H1 (cell line): ENCODE results near the gene MYO15A. TPM values are rescaled to one million over a fixed set of nuclear protein-coding genes. Genes with fewer than 3 reads are reported as not detected.

ENCODE experiments used
- BACH1 ChIP-seq: IDR thresholded peaks from 2 replicates; pipeline ENCODE4 v1.6.1; 2012; ENCODE audit warnings: low read length, improper control_type of control experiment
- CHD1 ChIP-seq: IDR thresholded peaks from 2 replicates; pipeline ENCODE4 v1.6.1; 2012; ENCODE audit warnings: low read depth, low read length, improper control_type of control experiment
- FOSL1 ChIP-seq: IDR thresholded peaks from 2 replicates; pipeline ENCODE4 v1.6.1; 2011; ENCODE audit warnings: mild to moderate bottlenecking, low read depth, low read length, moderate library complexity; ENCODE audit not compliant: insufficient read depth
- HDAC2 ChIP-seq, 2 experiments: fragments of 300-600 bp in 1 of 2; sonication (generic) in 1 of 2; IDR thresholded peaks; 2 replicates each; pipeline ENCODE4 v1.6.1; 2011 to 2012; ENCODE audit warnings: low read depth in 2 of 2, low read length in 2 of 2, mild to moderate bottlenecking in 2 of 2, moderate library complexity in 2 of 2, borderline replicate concordance in 1 of 2, inconsistent platforms in 1 of 2
- KDM4A ChIP-seq: IDR thresholded peaks from one replicate; pipeline ENCODE4 v1.7.1; 2012; ENCODE audit warnings: low read depth, mild to moderate bottlenecking, moderate library complexity, low read length, inconsistent platforms; ENCODE audit not compliant: severe bottlenecking
- SRF ChIP-seq: IDR thresholded peaks from 2 replicates; pipeline ENCODE4 v1.6.1; 2011; ENCODE audit warnings: mild to moderate bottlenecking, low read depth, low read length, moderate library complexity
- SUZ12 ChIP-seq: fragments of 200-600 bp; sonication (generic); IDR thresholded peaks from 2 replicates; pipeline ENCODE4 v1.6.1; 2012; ENCODE audit warnings: mild to moderate bottlenecking, inconsistent platforms, low read length, moderate library complexity, mixed read lengths
- TCF12 ChIP-seq: IDR thresholded peaks from 2 replicates; pipeline ENCODE4 v1.6.1; 2011; ENCODE audit warnings: low read depth, mild to moderate bottlenecking, low read length
- polyA plus RNA-seq, 7 experiments: library from polyadenylated mRNA; depleted of rRNA in 3 of 7; stranded (reverse) in 5 of 7; unstranded in 2 of 7; fragments of >200 nt in 5 of 7; fragments of 200-250 nt in 2 of 7; gene quantifications; 1 replicate in 5 of 7; 2 replicates in 1 of 7; 4 replicates in 1 of 7; pipeline versions ENCODE4 v1.2.1 to v1.2.3, GENCODE V29; 2011 to 2013; ENCODE audit warnings: missing spikeins in 2 of 7, mixed read lengths in 2 of 7
- total RNA-seq: library from RNA; stranded (reverse); fragmentation: NEBNext Ultra II Directional; extraction: Animal tissue kit (Norgen Biotek cat#: 25700); gene quantifications from 2 replicates; pipeline ENCODE4 v1.2.1, GENCODE V29; 2021
- TF ChIP-seq, protein P1 (sequence below): fragments of 300-600 bp; sonication (generic); IDR thresholded peaks from 2 replicates; pipeline ENCODE4 v1.7.1; 2012; ENCODE audit warnings: low read length, moderate library complexity, mild to moderate bottlenecking, inconsistent platforms; ENCODE audit not compliant: insufficient replicate concordance

Gene MYO15A
- total and polyA plus RNA-seq, 2 of the 8 experiments (the other 6 are each of a cell fraction or from before 2014, with no cell fraction given): 1.6 to 4.2 TPM

DNA sequence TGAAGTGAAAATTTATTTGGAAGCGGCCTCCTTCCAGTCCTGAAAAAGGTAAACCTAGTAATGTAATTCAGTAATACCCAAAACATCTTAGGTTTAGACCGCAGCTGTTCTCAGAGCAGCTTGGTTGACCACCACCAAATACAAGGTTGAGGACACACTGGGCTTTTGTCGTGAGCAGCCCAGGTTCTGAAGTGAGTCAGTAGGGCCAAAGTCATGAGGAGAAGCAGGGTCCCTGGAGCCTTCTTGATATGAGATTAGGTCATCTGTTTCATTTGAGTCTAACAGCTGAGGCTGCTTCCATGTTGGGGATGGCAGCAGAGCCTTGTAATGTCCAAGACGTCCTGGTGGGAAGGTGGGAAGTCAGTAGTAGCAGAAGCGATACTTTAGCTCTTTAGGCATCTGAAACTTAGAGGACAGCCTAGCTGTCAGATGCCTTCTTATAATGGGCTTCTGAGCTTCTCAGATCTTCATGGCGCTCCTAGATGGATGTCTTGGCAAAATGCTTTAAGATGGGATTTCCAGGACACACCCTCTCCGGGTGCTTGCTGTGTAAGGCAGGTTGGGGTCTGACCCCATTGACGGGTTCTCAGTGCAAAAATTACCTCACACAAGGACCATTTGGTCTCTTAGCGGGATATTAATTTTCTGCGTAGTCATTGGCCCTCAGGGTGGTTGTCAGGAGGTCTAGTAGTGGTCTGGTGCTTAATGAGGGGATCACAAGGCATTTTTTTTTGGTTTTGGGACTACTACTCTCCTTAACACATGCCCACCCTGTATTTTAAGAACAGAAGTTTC is 77.5 kb downstream of the MYO15A start (continued):
- TF ChIP-seq, protein P1, sequence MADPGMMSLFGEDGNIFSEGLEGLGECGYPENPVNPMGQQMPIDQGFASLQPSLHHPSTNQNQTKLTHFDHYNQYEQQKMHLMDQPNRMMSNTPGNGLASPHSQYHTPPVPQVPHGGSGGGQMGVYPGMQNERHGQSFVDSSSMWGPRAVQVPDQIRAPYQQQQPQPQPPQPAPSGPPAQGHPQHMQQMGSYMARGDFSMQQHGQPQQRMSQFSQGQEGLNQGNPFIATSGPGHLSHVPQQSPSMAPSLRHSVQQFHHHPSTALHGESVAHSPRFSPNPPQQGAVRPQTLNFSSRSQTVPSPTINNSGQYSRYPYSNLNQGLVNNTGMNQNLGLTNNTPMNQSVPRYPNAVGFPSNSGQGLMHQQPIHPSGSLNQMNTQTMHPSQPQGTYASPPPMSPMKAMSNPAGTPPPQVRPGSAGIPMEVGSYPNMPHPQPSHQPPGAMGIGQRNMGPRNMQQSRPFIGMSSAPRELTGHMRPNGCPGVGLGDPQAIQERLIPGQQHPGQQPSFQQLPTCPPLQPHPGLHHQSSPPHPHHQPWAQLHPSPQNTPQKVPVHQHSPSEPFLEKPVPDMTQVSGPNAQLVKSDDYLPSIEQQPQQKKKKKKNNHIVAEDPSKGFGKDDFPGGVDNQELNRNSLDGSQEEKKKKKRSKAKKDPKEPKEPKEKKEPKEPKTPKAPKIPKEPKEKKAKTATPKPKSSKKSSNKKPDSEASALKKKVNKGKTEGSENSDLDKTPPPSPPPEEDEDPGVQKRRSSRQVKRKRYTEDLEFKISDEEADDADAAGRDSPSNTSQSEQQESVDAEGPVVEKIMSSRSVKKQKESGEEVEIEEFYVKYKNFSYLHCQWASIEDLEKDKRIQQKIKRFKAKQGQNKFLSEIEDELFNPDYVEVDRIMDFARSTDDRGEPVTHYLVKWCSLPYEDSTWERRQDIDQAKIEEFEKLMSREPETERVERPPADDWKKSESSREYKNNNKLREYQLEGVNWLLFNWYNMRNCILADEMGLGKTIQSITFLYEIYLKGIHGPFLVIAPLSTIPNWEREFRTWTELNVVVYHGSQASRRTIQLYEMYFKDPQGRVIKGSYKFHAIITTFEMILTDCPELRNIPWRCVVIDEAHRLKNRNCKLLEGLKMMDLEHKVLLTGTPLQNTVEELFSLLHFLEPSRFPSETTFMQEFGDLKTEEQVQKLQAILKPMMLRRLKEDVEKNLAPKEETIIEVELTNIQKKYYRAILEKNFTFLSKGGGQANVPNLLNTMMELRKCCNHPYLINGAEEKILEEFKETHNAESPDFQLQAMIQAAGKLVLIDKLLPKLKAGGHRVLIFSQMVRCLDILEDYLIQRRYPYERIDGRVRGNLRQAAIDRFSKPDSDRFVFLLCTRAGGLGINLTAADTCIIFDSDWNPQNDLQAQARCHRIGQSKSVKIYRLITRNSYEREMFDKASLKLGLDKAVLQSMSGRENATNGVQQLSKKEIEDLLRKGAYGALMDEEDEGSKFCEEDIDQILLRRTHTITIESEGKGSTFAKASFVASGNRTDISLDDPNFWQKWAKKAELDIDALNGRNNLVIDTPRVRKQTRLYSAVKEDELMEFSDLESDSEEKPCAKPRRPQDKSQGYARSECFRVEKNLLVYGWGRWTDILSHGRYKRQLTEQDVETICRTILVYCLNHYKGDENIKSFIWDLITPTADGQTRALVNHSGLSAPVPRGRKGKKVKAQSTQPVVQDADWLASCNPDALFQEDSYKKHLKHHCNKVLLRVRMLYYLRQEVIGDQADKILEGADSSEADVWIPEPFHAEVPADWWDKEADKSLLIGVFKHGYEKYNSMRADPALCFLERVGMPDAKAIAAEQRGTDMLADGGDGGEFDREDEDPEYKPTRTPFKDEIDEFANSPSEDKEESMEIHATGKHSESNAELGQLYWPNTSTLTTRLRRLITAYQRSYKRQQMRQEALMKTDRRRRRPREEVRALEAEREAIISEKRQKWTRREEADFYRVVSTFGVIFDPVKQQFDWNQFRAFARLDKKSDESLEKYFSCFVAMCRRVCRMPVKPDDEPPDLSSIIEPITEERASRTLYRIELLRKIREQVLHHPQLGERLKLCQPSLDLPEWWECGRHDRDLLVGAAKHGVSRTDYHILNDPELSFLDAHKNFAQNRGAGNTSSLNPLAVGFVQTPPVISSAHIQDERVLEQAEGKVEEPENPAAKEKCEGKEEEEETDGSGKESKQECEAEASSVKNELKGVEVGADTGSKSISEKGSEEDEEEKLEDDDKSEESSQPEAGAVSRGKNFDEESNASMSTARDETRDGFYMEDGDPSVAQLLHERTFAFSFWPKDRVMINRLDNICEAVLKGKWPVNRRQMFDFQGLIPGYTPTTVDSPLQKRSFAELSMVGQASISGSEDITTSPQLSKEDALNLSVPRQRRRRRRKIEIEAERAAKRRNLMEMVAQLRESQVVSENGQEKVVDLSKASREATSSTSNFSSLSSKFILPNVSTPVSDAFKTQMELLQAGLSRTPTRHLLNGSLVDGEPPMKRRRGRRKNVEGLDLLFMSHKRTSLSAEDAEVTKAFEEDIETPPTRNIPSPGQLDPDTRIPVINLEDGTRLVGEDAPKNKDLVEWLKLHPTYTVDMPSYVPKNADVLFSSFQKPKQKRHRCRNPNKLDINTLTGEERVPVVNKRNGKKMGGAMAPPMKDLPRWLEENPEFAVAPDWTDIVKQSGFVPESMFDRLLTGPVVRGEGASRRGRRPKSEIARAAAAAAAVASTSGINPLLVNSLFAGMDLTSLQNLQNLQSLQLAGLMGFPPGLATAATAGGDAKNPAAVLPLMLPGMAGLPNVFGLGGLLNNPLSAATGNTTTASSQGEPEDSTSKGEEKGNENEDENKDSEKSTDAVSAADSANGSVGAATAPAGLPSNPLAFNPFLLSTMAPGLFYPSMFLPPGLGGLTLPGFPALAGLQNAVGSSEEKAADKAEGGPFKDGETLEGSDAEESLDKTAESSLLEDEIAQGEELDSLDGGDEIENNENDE: no peak
- TF ChIP-seq TCF12 (no peak), CHD1 (no peak), BACH1 (no peak), SUZ12 (no peak), FOSL1 (no peak), HDAC2 (IDR thresholded peaks at IDR 0.05; ENCODE audit: borderline replicate concordance in 1 of 2, low read depth in 2 of 2, low read length in 2 of 2) (no peak), SRF (no peak), KDM4A (no peak)
- TF ChIP-seq, all 59 proteins: peak for 0
